Spleen (tissue), 11 donors: ENCODE data around the gene NIPSNAP3A. TPM values are rescaled to one million over a fixed set of nuclear protein-coding genes. Genes with fewer than 3 reads are reported as not detected.
A peak's percentile ranks its signal among the peaks of the same experiment; 100 is the strongest.

Experiments
- DNase-seq: peaks from one replicate; pipeline ENCODE4 v3.0.0-alpha.2; 2020
- H3K27ac ChIP-seq, 8 donors: fragments of 200-600 bp; sonication (generic) in 7 of 8; 1 replicate in 4 of 8; 2 replicates in 4 of 8; pipeline versions ENCODE4 v1.5.0 to v1.8.0; 2016 to 2021; ENCODE audit warnings: inconsistent platforms in 4 of 8, mild to moderate bottlenecking in 4 of 8, moderate library complexity in 1 of 8
- H3K27me3 ChIP-seq, 7 donors: fragments of 200-600 bp; sonication (generic) in 6 of 7; replicated peaks in 1 of 7; 1 replicate in 4 of 7; 2 replicates in 3 of 7; pipeline versions ENCODE4 v1.5.0 to v1.8.0; 2016 to 2021; ENCODE audit warnings: inconsistent platforms in 3 of 7, mild to moderate bottlenecking in 1 of 7
- H3K36me3 ChIP-seq, 6 donors: fragments of 200-600 bp; sonication (generic) in 5 of 6; 1 replicate in 4 of 6; 2 replicates in 2 of 6; pipeline versions ENCODE4 v1.5.0 to v1.8.0; 2016 to 2021; ENCODE audit warnings: inconsistent platforms in 2 of 6
- H3K4me1 ChIP-seq, 6 donors: fragments of 200-600 bp; sonication (generic) in 5 of 6; 1 replicate in 3 of 6; 2 replicates in 3 of 6; pipeline versions ENCODE4 v1.5.0 to v1.8.0; 2016 to 2021; ENCODE audit warnings: inconsistent platforms in 3 of 6
- H3K4me3 ChIP-seq, 8 donors: fragments of 200-600 bp; sonication (generic) in 7 of 8; 1 replicate in 4 of 8; 2 replicates in 4 of 8; pipeline versions ENCODE4 v1.5.0 to v1.8.0; 2016 to 2021; ENCODE audit warnings: inconsistent platforms in 4 of 8, mild to moderate bottlenecking in 4 of 8, moderate library complexity in 2 of 8
- H3K9me3 ChIP-seq, 8 donors: fragments of 200-600 bp; sonication (generic) in 7 of 8; 1 replicate in 4 of 8; 2 replicates in 4 of 8; pipeline versions ENCODE4 v1.5.0 to v1.8.0; 2016 to 2021; ENCODE audit warnings: inconsistent platforms in 4 of 8
- CTCF ChIP-seq, 11 experiments: fragments of 200-600 bp in 7 of 11; fragments of 450-650 bp in 4 of 11; sonication (generic) in 4 of 11; IDR thresholded peaks in 8 of 11; conservative IDR thresholded peaks in 3 of 11; 1 replicate in 7 of 11; 2 replicates in 4 of 11; pipeline versions ENCODE4 v1.4.0 to v1.8.0; 2016 to 2021; ENCODE audit warnings: antibody characterized with exemption in 11 of 11, inconsistent platforms in 4 of 11, mild to moderate bottlenecking in 1 of 11
- POLR2A ChIP-seq, 3 donors: fragments of 450-650 bp; IDR thresholded peaks; one replicate each; pipeline ENCODE4 v1.5.1; 2017; ENCODE audit warnings: antibody characterized with exemption in 3 of 3, mild to moderate bottlenecking in 1 of 3
- POLR2AphosphoS5 ChIP-seq, 3 donors: sonication (generic); formaldehyde crosslinking; IDR thresholded peaks; one replicate each; pipeline ENCODE4 v1.5.1; 2017; ENCODE audit warnings: antibody characterized with exemption in 3 of 3
- WGBS, 5 donors: extraction: QIAGEN DNeasy Blood & Tissue Kit in 3 of 5; methylation state at CpG; one replicate each; pipeline versions ENCODE4 v1.1.5 to v1.1.7; 2013 to 2018; 5-methylcytosine and 5-hydroxymethylcytosine counted together
- intact Hi-C: fragments of 100-400 bp; cut with DNase I; formaldehyde crosslinking; loops from one replicate; pipeline ENCODE4 v1.15.0; 2023; ENCODE audit warnings: low total_unique reads
- polyA plus RNA-seq, 3 donors: library from polyadenylated mRNA; stranded (reverse); fragments of 200-250 nt; gene quantifications; one replicate each; pipeline ENCODE4 v1.2.1, GENCODE V29; 2013
- total RNA-seq, 7 donors: library from RNA; depleted of rRNA in 3 of 7; stranded (reverse); fragments of >200 nt in 3 of 7; fragmentation: NEBNext Ultra II Directional in 4 of 7; extraction: Animal tissue kit (Norgen Biotek cat#: 25700) in 4 of 7; gene quantifications; one replicate each; pipeline versions ENCODE4 v1.1.0 to v1.2.1, GENCODE V29; 2016 to 2021
- donor health status: healthy with polysubstance abuse.
- donor health status: DM: no; HTN: no; CAD: no; lungs with moderate emphysema.
- donor health status: DM: no; HTN: no; CAD: no.
- donor health status: Bipolar disorder and iron deficiency.
- donor health status: healthy.
- donor health status: DM: no; HTN: no; CAD: no.
- donor health status: DM: yes; HTN: yes; CAD: no.

Gene NIPSNAP3A
- total and polyA plus RNA-seq, 10 donors, result 17.2 to 28.5 (median 23.4) TPM

- Histone ChIP-seq H3K4me1 (peaks cover 0 to 12% (median 0%) of the 10 kb centered on the region in 6 donors), H3K4me3 (no peak overlapping the region), H3K9me3 (no peaks in the 10 kb centered on the region), H3K27ac (no peak overlapping the region), H3K27me3 (no peaks in the 10 kb centered on the region), H3K36me3 (peaks cover 0 to 99% (median 42%) of the 10 kb centered on the region in 6 donors)
- intact Hi-C loops, result no loop called here
- TF ChIP-seq CTCF (IDR thresholded peaks at IDR 0.05 in 8 of 11, conservative IDR thresholded peaks at IDR 0.05 in 3 of 11), result no peak
- no peak for TF ChIP-seq POLR2AphosphoS5 (IDR thresholded peaks at IDR 0.05)
- TF ChIP-seq POLR2A (IDR thresholded peaks at IDR 0.05), result no peak
- DNase-seq, result no peak
- 75 to 85% (median 83%) methylated on average over 7 of the region's 7 CpGs for WGBS, 5 donors
Measured at GRCh38 chr9:104787306-104788015, 40.0 kb downstream of the NIPSNAP3A start.

- Histone ChIP-seq H3K4me1 (peaks cover 0 to 12% (median 0%) of the 10 kb centered on the region in 6 donors), H3K36me3 (peaks cover 0 to 100% (median 48%) of the 10 kb centered on the region in 6 donors), H3K4me3 (no peak overlapping the region), H3K27ac (no peak overlapping the region), H3K9me3 (no peaks in the 10 kb centered on the region), H3K27me3 (no peaks in the 10 kb centered on the region)
- intact Hi-C loops, result no loop called here
- 90 to 96% (median 92%) methylated on average over 3 of the region's 3 CpGs for WGBS, 5 donors
- DNase-seq, result no peak
- no peak for TF ChIP-seq CTCF (IDR thresholded peaks at IDR 0.05 in 8 of 11, conservative IDR thresholded peaks at IDR 0.05 in 3 of 11)
- TF ChIP-seq POLR2A (IDR thresholded peaks at IDR 0.05), result no peak
- no peak for TF ChIP-seq POLR2AphosphoS5 (IDR thresholded peaks at IDR 0.05)
Measured at GRCh38 chr9:104788251-104788650, 40.8 kb downstream of the NIPSNAP3A start.

GRCh38 chr9:104794070-104794469 is 46.6 kb downstream of the NIPSNAP3A start:
- no peaks in the 10 kb centered on the region for H3K27me3 ChIP-seq
- no peak overlapping the region for H3K4me3 ChIP-seq
- peaks cover 0 to 8% (median 0%) of the 10 kb centered on the region in 6 donors for H3K4me1 ChIP-seq
- peaks cover 0 to 100% (median 57%) of the 10 kb centered on the region in 6 donors for H3K36me3 ChIP-seq
- H3K27ac ChIP-seq, result no peak overlapping the region
- DNase-seq, result no peak
- WGBS, 5 donors, result 93 to 98% (median 95%) methylated on average over 2 of the region's 2 CpGs
- no peaks in the 10 kb centered on the region for H3K9me3 ChIP-seq
- TF ChIP-seq CTCF (IDR thresholded peaks at IDR 0.05 in 8 of 11, conservative IDR thresholded peaks at IDR 0.05 in 3 of 11), result no peak
- no peak for TF ChIP-seq POLR2AphosphoS5 (IDR thresholded peaks at IDR 0.05)
- TF ChIP-seq POLR2A (IDR thresholded peaks at IDR 0.05), result no peak
- intact Hi-C loops, result no loop called here

GRCh38 chr9:104795082-104795481 is 47.6 kb downstream of the NIPSNAP3A start:
- H3K4me1 ChIP-seq, result peaks cover 0 to 8% (median 0%) of the 10 kb centered on the region in 6 donors

More at GRCh38 chr9:104795082-104795481, 47.6 kb downstream of the NIPSNAP3A start:
- H3K9me3 ChIP-seq, result no peaks in the 10 kb centered on the region
- no peak for TF ChIP-seq CTCF (IDR thresholded peaks at IDR 0.05 in 8 of 11, conservative IDR thresholded peaks at IDR 0.05 in 3 of 11)
- peak in 1 of 3 donors; percentile 26 for TF ChIP-seq POLR2AphosphoS5 (IDR thresholded peaks at IDR 0.05)
- H3K4me3 ChIP-seq, result no peak overlapping the region
- no peak overlapping the region for H3K27ac ChIP-seq
- intact Hi-C loops, result no loop called here
- H3K27me3 ChIP-seq, result no peaks in the 10 kb centered on the region
- 37 to 71% (median 48%) methylated on average over 1 of the region's 1 CpG for WGBS, 5 donors
- peaks cover 0 to 98% (median 56%) of the 10 kb centered on the region in 6 donors for H3K36me3 ChIP-seq
- DNase-seq, result no peak
